GM23338 (cell line): ENCODE results near the gene DMRTC2.

Source experiments
- CREB1 ChIP-seq: fragments of 250-450 bp; sonication (Bioruptor Pico); IDR thresholded peaks from 2 replicates; pipeline ENCODE4 v1.5.0; 2020; ENCODE audit warnings: low read depth, mild to moderate bottlenecking, moderate library complexity
- EZH2 ChIP-seq: fragments of 200-600 bp; sonication (generic); IDR thresholded peaks from one replicate; pipeline ENCODE4 v1.8.0; 2017; ENCODE audit warnings: antibody characterized with exemption, mild to moderate bottlenecking, low read depth; ENCODE audit not compliant: unreplicated experiment
- EZH2phosphoT487 ChIP-seq: fragments of 200-600 bp; sonication (generic); IDR thresholded peaks from one replicate; pipeline ENCODE4 v1.8.1; 2018; ENCODE audit warnings: antibody characterized with exemption; ENCODE audit not compliant: unreplicated experiment
- JUNB ChIP-seq: IDR thresholded peaks from one replicate; pipeline ENCODE4 v1.6.1; 2016; ENCODE audit warnings: antibody characterized with exemption; ENCODE audit not compliant: unreplicated experiment
- NANOG ChIP-seq: IDR thresholded peaks from 2 replicates; pipeline ENCODE4 v1.6.1; 2016; ENCODE audit warnings: antibody characterized with exemption, borderline replicate concordance
- POLR2AphosphoS5 ChIP-seq: IDR thresholded peaks from 2 replicates; pipeline ENCODE4 v1.6.1; 2016; ENCODE audit warnings: antibody characterized with exemption, low read depth
- REST ChIP-seq: IDR thresholded peaks from one replicate; pipeline ENCODE4 v1.6.1; 2018; ENCODE audit warnings: antibody characterized with exemption; ENCODE audit not compliant: unreplicated experiment
- STAT1 ChIP-seq: IDR thresholded peaks from one replicate; pipeline ENCODE4 v1.6.1; 2016; ENCODE audit warnings: antibody characterized with exemption; ENCODE audit not compliant: unreplicated experiment
- ZNF114 ChIP-seq: fragments of 250-450 bp; sonication (Bioruptor Pico); IDR thresholded peaks from 2 replicates; pipeline ENCODE4 v1.5.0; 2020; ENCODE audit warnings: mild to moderate bottlenecking, moderate library complexity
- ZNF331 ChIP-seq: fragments of 250-450 bp; sonication (Bioruptor Pico); IDR thresholded peaks from 2 replicates; pipeline ENCODE4 v1.5.0; 2020; ENCODE audit warnings: low read depth, mild to moderate bottlenecking, moderate library complexity
- TF ChIP-seq, protein P1 (sequence below), 2 experiments: fragments of 200-600 bp in 1 of 2; sonication (generic) in 1 of 2; conservative IDR thresholded peaks; 2 replicates each; pipeline versions ENCODE4 v1.5.1 to v1.6.1; 2016 to 2017; ENCODE audit warnings: antibody characterized with exemption in 2 of 2, low read depth in 2 of 2, mild to moderate bottlenecking in 2 of 2, moderate library complexity in 1 of 2
- TF ChIP-seq, protein P2 (sequence below): fragments of 250-450 bp; sonication (Bioruptor Pico); IDR thresholded peaks from 2 replicates; pipeline ENCODE4 v1.5.0; 2020; ENCODE audit warnings: mild to moderate bottlenecking, moderate library complexity

GRCh38 chr19:41895745-41896580, 51.1 kb downstream of the DMRTC2 start:
- TF ChIP-seq EZH2 (no peak), POLR2AphosphoS5 (no peak), EZH2phosphoT487 (no peak), REST (no peak), STAT1 (no peak), CREB1 (CRISPR knock-in tag) (no peak), ZNF114 (CRISPR knock-in tag) (no peak), JUNB (no peak), NANOG (no peak), ZNF331 (no peak)
- TF ChIP-seq, protein P1, sequence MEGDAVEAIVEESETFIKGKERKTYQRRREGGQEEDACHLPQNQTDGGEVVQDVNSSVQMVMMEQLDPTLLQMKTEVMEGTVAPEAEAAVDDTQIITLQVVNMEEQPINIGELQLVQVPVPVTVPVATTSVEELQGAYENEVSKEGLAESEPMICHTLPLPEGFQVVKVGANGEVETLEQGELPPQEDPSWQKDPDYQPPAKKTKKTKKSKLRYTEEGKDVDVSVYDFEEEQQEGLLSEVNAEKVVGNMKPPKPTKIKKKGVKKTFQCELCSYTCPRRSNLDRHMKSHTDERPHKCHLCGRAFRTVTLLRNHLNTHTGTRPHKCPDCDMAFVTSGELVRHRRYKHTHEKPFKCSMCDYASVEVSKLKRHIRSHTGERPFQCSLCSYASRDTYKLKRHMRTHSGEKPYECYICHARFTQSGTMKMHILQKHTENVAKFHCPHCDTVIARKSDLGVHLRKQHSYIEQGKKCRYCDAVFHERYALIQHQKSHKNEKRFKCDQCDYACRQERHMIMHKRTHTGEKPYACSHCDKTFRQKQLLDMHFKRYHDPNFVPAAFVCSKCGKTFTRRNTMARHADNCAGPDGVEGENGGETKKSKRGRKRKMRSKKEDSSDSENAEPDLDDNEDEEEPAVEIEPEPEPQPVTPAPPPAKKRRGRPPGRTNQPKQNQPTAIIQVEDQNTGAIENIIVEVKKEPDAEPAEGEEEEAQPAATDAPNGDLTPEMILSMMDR (conservative IDR thresholded peaks at IDR 0.05; ENCODE audit: low read depth in 2 of 2): peak; percentile 54 to 61
- TF ChIP-seq, protein P2, sequence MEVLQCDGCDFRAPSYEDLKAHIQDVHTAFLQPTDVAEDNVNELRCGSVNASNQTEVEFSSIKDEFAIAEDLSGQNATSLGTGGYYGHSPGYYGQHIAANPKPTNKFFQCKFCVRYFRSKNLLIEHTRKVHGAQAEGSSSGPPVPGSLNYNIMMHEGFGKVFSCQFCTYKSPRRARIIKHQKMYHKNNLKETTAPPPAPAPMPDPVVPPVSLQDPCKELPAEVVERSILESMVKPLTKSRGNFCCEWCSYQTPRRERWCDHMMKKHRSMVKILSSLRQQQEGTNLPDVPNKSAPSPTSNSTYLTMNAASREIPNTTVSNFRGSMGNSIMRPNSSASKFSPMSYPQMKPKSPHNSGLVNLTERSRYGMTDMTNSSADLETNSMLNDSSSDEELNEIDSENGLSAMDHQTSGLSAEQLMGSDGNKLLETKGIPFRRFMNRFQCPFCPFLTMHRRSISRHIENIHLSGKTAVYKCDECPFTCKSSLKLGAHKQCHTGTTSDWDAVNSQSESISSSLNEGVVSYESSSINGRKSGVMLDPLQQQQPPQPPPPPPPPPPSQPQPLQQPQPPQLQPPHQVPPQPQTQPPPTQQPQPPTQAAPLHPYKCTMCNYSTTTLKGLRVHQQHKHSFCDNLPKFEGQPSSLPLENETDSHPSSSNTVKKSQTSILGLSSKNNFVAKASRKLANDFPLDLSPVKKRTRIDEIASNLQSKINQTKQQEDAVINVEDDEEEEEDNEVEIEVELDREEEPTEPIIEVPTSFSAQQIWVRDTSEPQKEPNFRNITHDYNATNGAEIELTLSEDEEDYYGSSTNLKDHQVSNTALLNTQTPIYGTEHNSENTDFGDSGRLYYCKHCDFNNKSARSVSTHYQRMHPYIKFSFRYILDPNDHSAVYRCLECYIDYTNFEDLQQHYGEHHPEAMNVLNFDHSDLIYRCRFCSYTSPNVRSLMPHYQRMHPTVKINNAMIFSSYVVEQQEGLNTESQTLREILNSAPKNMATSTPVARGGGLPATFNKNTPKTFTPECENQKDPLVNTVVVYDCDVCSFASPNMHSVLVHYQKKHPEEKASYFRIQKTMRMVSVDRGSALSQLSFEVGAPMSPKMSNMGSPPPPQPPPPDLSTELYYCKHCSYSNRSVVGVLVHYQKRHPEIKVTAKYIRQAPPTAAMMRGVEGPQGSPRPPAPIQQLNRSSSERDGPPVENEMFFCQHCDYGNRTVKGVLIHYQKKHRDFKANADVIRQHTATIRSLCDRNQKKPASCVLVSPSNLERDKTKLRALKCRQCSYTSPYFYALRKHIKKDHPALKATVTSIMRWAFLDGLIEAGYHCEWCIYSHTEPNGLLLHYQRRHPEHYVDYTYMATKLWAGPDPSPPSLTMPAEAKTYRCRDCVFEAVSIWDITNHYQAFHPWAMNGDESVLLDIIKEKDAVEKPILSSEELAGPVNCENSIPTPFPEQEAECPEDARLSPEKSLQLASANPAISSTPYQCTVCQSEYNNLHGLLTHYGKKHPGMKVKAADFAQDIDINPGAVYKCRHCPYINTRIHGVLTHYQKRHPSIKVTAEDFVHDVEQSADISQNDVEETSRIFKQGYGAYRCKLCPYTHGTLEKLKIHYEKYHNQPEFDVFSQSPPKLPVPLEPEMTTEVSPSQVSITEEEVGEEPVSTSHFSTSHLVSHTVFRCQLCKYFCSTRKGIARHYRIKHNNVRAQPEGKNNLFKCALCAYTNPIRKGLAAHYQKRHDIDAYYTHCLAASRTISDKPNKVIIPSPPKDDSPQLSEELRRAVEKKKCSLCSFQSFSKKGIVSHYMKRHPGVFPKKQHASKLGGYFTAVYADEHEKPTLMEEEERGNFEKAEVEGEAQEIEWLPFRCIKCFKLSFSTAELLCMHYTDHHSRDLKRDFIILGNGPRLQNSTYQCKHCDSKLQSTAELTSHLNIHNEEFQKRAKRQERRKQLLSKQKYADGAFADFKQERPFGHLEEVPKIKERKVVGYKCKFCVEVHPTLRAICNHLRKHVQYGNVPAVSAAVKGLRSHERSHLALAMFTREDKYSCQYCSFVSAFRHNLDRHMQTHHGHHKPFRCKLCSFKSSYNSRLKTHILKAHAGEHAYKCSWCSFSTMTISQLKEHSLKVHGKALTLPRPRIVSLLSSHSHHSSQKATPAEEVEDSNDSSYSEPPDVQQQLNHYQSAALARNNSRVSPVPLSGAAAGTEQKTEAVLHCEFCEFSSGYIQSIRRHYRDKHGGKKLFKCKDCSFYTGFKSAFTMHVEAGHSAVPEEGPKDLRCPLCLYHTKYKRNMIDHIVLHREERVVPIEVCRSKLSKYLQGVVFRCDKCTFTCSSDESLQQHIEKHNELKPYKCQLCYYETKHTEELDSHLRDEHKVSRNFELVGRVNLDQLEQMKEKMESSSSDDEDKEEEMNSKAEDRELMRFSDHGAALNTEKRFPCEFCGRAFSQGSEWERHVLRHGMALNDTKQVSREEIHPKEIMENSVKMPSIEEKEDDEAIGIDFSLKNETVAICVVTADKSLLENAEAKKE (CRISPR knock-in tag): no peak
